ENCODE data around the gene PLXNB1.
"Not testable (repeated sequence)": the region's sequence is repeated elsewhere in the genome, so short reads cannot be mapped to it uniquely, and the experiment has no call there.

PLXNB1 gene

GRCh38 chr3:48405971-48406370 lies 23.9 kb downstream of the PLXNB1 start:
- DNase-seq (ENCODE audit: low read depth in 2 of 2): no peak

DNA sequence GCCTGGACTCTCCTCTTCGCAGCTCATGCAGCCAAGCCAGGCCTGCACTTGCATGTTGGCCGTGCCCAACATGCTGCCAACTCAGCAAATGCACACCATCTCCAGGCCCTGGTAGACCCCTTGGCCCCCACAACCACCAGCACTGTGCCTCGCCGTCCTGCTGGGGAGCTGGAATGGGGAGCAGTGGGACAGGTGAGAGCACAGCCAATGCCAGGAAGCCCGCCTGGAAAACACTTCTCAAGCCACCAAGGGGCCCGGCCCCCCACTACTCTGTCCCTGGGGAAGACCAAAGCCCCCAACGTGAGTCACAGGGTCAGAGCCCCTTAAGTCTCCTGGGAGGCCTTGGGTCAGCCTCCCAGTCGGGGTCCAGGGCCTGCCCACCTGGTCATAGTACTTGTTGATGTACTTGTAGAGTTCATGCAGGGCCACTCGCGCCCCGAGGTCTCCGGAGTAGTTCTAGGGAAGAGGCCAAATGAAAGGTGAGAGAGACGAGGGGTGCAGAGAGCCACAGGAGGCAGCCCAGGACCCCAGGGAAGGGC lies 24.5 kb downstream of the PLXNB1 start:
- DNase-seq (ENCODE audit: low read depth in 2 of 2): no peak

- no peak for DNase-seq (ENCODE audit: low read depth in 2 of 2)
Measured at GRCh38 chr3:48404440-48405342, 25.2 kb downstream of the PLXNB1 start.

- no peak for DNase-seq (ENCODE audit: low read depth in 2 of 2)
Measured at GRCh38 chr3:48403533-48404439, 26.1 kb downstream of the PLXNB1 start.

DNA sequence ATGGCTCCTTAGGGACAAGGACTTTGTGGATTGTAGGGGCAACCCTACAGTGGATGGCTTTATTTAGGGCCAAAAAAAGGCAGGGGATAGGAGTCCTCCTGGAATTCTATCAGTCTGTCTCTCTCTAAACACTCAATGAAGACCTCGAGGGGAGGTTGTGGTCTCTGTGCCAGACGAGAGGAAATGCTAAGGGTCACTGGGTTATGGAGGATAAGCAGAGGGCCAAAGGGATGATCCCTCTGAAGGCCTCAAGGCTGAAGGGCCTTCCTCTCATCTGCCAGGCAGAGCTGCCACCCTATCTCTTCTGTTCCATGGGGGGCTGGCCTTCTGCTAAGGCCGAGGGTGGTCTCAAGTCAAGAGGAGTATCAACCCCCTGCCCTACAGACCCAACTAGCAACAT lies 27.0 kb downstream of the PLXNB1 start:
- DNase-seq (ENCODE audit: low read depth in 2 of 2): no peak

DNA sequence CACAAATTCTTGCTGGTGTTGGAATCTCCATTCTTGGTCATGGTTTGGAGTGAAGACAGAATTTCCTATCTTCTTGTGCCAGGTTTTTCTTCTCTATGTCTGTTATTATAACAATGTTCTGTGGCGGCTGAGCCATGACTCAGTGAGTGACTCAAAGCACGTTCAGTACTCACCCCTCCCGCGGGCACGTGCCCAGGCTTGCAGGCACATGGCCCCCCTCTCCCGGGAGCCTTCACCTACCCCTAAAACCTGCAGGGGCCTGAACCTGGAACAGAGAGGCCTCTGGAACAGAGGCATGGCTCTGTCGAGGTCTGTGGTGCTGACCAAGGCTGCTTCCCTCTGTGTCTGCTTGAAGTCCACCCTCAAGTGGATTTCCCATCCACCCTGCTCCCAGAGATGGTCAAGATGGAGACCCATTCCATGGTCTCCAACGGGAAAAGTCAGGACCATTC lies 27.6 kb downstream of the PLXNB1 start:
- no peak for DNase-seq (ENCODE audit: low read depth in 2 of 2)

GRCh38 chr3:48401434-48401901 lies 28.4 kb downstream of the PLXNB1 start:
- DNase-seq (ENCODE audit: low read depth in 2 of 2): not testable (repeated sequence)

DNA sequence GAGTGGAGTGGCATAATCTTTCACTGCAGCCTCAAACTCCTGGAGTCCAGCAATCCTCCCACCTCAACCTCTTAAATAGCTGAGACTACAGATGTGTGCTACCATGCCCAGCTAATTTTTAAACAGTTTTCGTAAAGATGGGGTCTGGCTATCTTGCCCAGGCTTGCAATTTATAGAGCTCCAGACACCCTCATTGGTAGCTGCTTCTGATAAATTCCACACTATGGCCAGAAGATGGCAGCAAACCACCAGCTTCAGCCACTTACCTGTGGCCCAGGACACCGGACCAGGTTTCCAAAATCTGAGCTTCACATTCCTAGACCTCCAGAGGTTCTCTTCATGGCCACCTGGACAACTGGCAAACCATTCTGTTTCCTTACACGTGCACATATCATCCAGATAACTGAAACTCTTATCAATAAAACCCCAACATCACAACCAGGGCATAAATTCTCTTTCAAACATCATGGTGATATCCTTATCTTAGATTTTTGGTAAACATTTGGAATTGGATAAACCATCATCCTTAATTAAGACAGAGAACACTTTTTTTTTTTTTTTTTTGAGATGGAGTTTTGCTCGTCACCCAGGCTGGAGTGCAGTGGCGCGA lies 29.0 kb downstream of the PLXNB1 start:
- DNase-seq (ENCODE audit: low read depth in 2 of 2): peak; percentile 36 to 44

DNA sequence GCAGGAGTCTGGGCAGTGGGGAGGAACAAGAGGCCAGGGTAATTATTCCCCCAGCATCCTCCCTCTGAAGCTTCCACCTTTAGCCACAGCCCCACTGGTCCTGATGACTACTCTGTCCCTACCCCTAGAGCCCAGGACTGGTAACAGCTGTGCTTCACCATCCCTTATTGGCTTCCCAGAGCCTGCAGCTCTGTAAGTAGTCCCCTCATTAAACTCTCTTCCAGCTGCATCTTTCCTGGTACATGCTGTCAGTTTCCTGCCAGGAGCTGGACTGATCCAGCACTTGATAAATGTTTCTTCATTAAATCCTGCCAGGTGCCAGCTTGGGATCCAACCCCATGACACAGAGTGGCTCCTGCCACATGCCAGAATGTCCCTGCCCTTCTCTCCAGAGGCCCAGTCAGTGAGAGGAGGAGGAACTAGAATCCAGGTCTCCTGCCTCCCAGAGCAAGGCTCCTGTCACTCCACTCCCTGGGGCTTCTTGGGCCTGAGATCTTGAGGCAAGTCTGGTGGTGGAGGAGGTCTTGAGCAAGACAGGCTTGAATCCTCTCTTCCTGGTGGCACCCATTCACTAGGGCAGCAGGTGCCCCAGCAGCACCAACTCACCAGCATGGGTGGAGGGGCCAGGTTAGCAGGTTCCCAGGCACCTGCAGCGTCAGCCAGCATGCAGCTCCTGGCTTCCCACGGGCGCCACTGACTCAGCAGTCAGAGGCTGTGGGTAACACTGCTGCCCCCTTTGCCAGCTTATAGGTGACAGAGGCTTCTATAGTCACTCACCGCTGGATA lies 30.3 kb downstream of the PLXNB1 start:
- no peak for DNase-seq (ENCODE audit: low read depth in 2 of 2)

DNA sequence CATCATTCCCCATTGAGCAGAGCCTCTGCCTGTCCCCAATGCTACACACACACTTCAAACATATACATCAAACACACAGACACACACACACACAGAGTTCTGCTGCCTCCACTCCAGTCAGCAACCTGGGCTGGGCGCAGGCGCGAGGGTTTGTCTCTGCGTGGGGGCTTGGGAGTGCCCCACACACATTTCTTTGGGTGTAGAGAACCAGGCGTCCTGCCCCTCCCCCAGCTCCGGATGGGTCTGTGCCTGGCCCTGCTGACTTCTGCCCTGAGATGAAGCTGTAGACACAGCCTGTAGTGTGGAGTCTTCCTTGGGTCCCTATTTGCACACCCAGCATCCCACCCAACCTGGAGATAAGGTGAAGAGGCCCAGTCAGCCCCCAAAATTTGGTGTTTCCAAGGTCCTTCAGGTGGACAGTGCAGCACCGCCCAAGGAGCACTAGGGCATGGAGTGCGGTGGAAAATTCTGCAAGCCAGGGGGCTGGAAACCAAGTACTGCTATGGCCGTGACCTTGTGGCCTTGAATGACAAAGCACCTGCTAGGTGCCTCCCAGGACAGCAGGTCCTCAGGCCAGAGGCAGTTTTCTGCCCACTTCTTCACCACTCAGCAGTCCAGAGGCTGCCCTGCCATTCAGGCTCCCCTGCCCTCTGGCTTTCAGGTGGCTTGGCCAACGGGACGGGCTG lies 31.0 kb downstream of the PLXNB1 start:
- DNase-seq (ENCODE audit: low read depth in 2 of 2): no peak

GRCh38 chr3:48397767-48398681 lies 31.9 kb downstream of the PLXNB1 start:
- no peak for DNase-seq (ENCODE audit: low read depth in 2 of 2)

GRCh38 chr3:48395714-48396113 lies 34.2 kb downstream of the PLXNB1 start:
- no peak for DNase-seq (ENCODE audit: low read depth in 2 of 2)

- no peak for DNase-seq (ENCODE audit: low read depth in 2 of 2)
Measured at GRCh38 chr3:48394391-48394790, 35.5 kb downstream of the PLXNB1 start.

GRCh38 chr3:48388966-48389365 lies 40.9 kb downstream of the PLXNB1 start:
- DNase-seq (ENCODE audit: low read depth in 2 of 2): no peak

DNA sequence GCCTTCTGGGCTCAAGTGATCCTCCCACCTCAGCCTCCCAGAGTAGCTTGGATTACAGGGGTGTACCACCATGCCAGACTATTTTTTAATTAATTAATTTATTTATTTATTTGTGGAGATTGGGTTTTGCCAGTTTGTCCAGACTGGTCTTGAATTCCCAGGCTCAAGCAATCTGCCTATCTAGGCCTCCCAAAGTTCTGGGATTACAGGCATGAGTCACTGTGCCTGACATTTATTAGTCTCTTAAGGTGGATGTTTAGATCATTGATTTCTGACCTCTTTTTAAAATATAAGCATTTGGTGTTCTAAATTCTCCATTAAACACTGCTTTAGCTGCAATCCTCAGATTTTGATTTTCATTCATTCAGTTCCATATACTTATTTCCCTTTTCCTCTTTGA lies 42.3 kb downstream of the PLXNB1 start:
- DNase-seq (ENCODE audit: low read depth in 2 of 2): no peak

- DNase-seq (ENCODE audit: low read depth in 2 of 2): no peak
Measured at GRCh38 chr3:48372862-48373435, 56.9 kb downstream of the PLXNB1 start.

DNA sequence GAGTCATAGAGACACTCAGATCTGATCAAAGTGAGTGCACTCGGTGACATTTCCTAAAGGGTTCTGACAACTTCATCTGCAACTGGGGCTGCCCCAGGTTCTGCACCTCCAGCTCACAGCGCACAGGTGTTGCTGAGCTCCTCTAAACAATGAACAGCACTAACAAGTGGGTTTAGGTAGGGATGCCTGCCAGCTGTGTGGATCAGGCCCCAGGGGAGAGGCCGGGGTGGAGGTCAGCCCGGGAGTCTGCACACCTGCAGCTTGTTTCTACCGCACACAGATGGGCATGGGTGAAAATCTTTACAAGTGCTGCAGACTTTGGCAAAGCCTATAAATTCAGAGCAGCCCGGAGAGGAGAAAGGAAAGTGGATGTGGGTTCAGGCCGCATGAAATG lies 57.5 kb downstream of the PLXNB1 start:
- DNase-seq (ENCODE audit: low read depth in 2 of 2): no peak

GRCh38 chr3:48371651-48372376 lies 58.1 kb downstream of the PLXNB1 start, which contains the start of gene FBXW12:
Gene FBXW12 (plus strand): TSS chr3:48372219. CDS start chr3:48372768, 549 bp downstream.
- DNase-seq (ENCODE audit: low read depth in 2 of 2): no peak
